Endothelial cell of umbilical vein (primary cell): ENCODE data around the gene SMARCAD1. TPM values are rescaled to one million over a fixed set of nuclear protein-coding genes. Genes with fewer than 3 reads are reported as not detected.
"Not testable (repeated sequence)": the region's sequence is repeated elsewhere in the genome, so short reads cannot be mapped to it uniquely, and the experiment has no call there.

Experiments
- BruUV-seq: library from RNA; stranded (reverse); fragments of 400-500 nt; replicated peaks from 2 replicates; lab custom pipeline; 2021; lab: Mats Ljungman, UMichigan
- CTCF ChIA-PET: fragments of 300-600, 350-600 bp; sonication (Branson Sonifier 250); formaldehyde crosslinking; loops from one replicate; lab custom pipeline; 2021; ENCODE audit warnings: antibody characterized with exemption, inconsistent platforms; lab: Charles Lee
- POLR2A ChIA-PET: fragments of 300-600, 350-600 bp; sonication (Branson Sonifier 250); formaldehyde crosslinking; loops from one replicate; lab custom pipeline; 2021; ENCODE audit warnings: antibody characterized with exemption, inconsistent platforms; lab: Charles Lee
- DNase-seq: peaks from one replicate; pipeline ENCODE4 v3.0.0-alpha.2; 2011; ENCODE audit warnings: low read depth, low spot score
- FAIRE-seq: peaks from 2 replicates; lab custom pipeline; 2011; peaks lifted over from hg19 to GRCh38; lab: Jason Lieb, UNC
- H2AFZ ChIP-seq: 2 replicates; pipeline ENCODE4 v1.6.0; 2012; ENCODE audit warnings: low read depth, low read length, control low read depth, inconsistent platforms
- H3K27ac ChIP-seq: 2 replicates; pipeline ENCODE4 v1.5.1; 2011; ENCODE audit warnings: low read depth, mild to moderate bottlenecking, control low read depth, low read length, moderate library complexity; ENCODE audit not compliant: insufficient read depth
- H3K27me3 ChIP-seq, 2 experiments: 2 replicates each; pipeline versions ENCODE4 v1.6.0 to v1.6.1; 2011; ENCODE audit warnings: low read length in 2 of 2, mixed read lengths in 1 of 2; ENCODE audit not compliant: control insufficient read depth in 2 of 2, insufficient read depth in 2 of 2
- H3K36me3 ChIP-seq, 2 experiments: 2 replicates in 1 of 2; 3 replicates in 1 of 2; pipeline ENCODE4 v1.5.1; 2011; ENCODE audit warnings: low read length in 2 of 2, mild to moderate bottlenecking in 1 of 2, moderate library complexity in 1 of 2; ENCODE audit not compliant: control insufficient read depth in 2 of 2, insufficient read depth in 2 of 2; ENCODE audit errors: extremely low read depth in 1 of 2
- H3K4me1 ChIP-seq: 3 replicates; pipeline ENCODE4 v1.5.1; 2011; ENCODE audit warnings: mild to moderate bottlenecking, low read length; ENCODE audit not compliant: control insufficient read depth, insufficient read depth; ENCODE audit errors: extremely low read depth
- H3K4me2 ChIP-seq: 2 replicates; pipeline ENCODE4 v1.6.1; 2011; ENCODE audit warnings: low read length, control low read depth, mixed read lengths; ENCODE audit not compliant: insufficient read depth
- H3K4me3 ChIP-seq, 3 experiments: fragments of 200-600 bp in 1 of 3; sonication (generic), shearing (Covaris generic) in 1 of 3; replicated peaks in 1 of 3; 2 replicates each; pipeline ENCODE4 v1.5.1; 2011 to 2016; ENCODE audit warnings: control low read depth in 3 of 3, low read length in 3 of 3, mild to moderate bottlenecking in 2 of 3, inconsistent platforms in 1 of 3, low read depth in 1 of 3, moderate library complexity in 1 of 3; ENCODE audit not compliant: insufficient read depth in 1 of 3
- H3K79me2 ChIP-seq: 2 replicates; pipeline ENCODE4 v1.6.0; 2012; ENCODE audit warnings: low read length, inconsistent platforms; ENCODE audit not compliant: control insufficient read depth, insufficient read depth
- H3K9ac ChIP-seq: replicated peaks from 2 replicates; pipeline ENCODE3; 2011; ENCODE audit warnings: low read length, control low read depth; ENCODE audit not compliant: insufficient read depth; ENCODE audit errors: extremely low read depth
- H3K9me1 ChIP-seq: replicated peaks from 3 replicates; pipeline ENCODE4 v1.6.0; 2011; ENCODE audit warnings: mild to moderate bottlenecking, low read length; ENCODE audit not compliant: control insufficient read depth, insufficient read depth; ENCODE audit errors: extremely low read depth
- H3K9me3 ChIP-seq: replicated peaks from 2 replicates; pipeline ENCODE4 v1.5.1; 2012; ENCODE audit warnings: low read length, inconsistent platforms; ENCODE audit not compliant: control insufficient read depth, insufficient read depth
- H4K20me1 ChIP-seq: replicated peaks from 2 replicates; pipeline ENCODE3; 2011; ENCODE audit warnings: mild to moderate bottlenecking, low read length; ENCODE audit not compliant: control insufficient read depth, insufficient read depth; ENCODE audit errors: extremely low read depth
- EZH2 ChIP-seq: IDR thresholded peaks from 2 replicates; pipeline ENCODE4 v1.6.1; 2012; ENCODE audit warnings: borderline replicate concordance, low read depth, mild to moderate bottlenecking, moderate library complexity, low read length, inconsistent platforms; ENCODE audit not compliant: severe bottlenecking
- FOS ChIP-seq: IDR thresholded peaks from 2 replicates; pipeline ENCODE4 v1.6.1; 2011; ENCODE audit warnings: mild to moderate bottlenecking, low read length, moderate library complexity, borderline replicate concordance; ENCODE audit not compliant: insufficient read depth
- GATA2 ChIP-seq: IDR thresholded peaks from 2 replicates; pipeline ENCODE4 v1.7.0; 2011; ENCODE audit warnings: low read depth, mild to moderate bottlenecking, moderate library complexity, mixed read lengths, low read length; ENCODE audit not compliant: insufficient read length, insufficient read depth
- JUN ChIP-seq: IDR thresholded peaks from 2 replicates; pipeline ENCODE4 v1.6.1; 2011; ENCODE audit warnings: borderline replicate concordance, low read depth; ENCODE audit not compliant: insufficient read length, insufficient read depth
- POLR2A ChIP-seq: IDR thresholded peaks from 2 replicates; pipeline ENCODE4 v1.6.1; 2012; ENCODE audit warnings: low read depth, mild to moderate bottlenecking, control low read depth, low read length
- POLR2AphosphoS5 ChIP-seq: IDR thresholded peaks from 2 replicates; pipeline ENCODE4 v1.6.1; 2012; ENCODE audit warnings: low read depth, mild to moderate bottlenecking, control low read depth, low read length, moderate library complexity; ENCODE audit not compliant: insufficient read depth
- dilution Hi-C: fragments of 300-500 bp; cut with MboI; formaldehyde crosslinking; loops from one replicate; pipeline ENCODE4 v1.15.0; 2019; ENCODE audit warnings: low sequenced_read_pairs; ENCODE audit not compliant: extremely low pct_ligation_motif_present
- intact Hi-C: fragments of 100-400 bp; cut with micrococcal nuclease; formaldehyde crosslinking; loops from one replicate; pipeline ENCODE4 v1.10.0; 2022
- polyA plus RNA-seq, 4 experiments: library from polyadenylated mRNA; depleted of rRNA in 3 of 4; stranded (reverse) in 3 of 4; unstranded in 1 of 4; fragments of >200 nt; gene quantifications; 2 replicates each; pipeline versions ENCODE4 v1.2.1 to v1.2.3, GENCODE V29; 2011 to 2012; ENCODE audit warnings: missing spikeins in 1 of 4
- total RNA-seq: library from RNA; stranded (reverse); gene quantifications from 2 replicates; pipeline ENCODE4 v1.2.3, GENCODE V29; 2021
- TF ChIP-seq, protein P1 (sequence below), 2 donors: IDR thresholded peaks; 1 replicate in 1 of 2; 2 replicates in 1 of 2; pipeline ENCODE4 v1.5.1; 2011; ENCODE audit warnings: low read length in 2 of 2, mild to moderate bottlenecking in 2 of 2, moderate library complexity in 2 of 2, control low read depth in 1 of 2, inconsistent platforms in 1 of 2, low read depth in 1 of 2; ENCODE audit not compliant: insufficient read depth in 1 of 2; ENCODE audit errors: extremely low read depth in 1 of 2

Gene SMARCAD1
- total and polyA plus RNA-seq, 2 donors (not counting 3 experiments of a cell fraction or from before 2014, with no cell fraction given): 15.5 to 34.8 TPM

- Histone ChIP-seq H3K27ac (no peak overlapping the region), H3K4me2 (no peak overlapping the region), H3K9me3 (no peaks in the 10 kb centered on the region), H3K27me3 (no peaks in the 10 kb centered on the region), H3K79me2 (no peaks in the 10 kb centered on the region), H3K4me3 (no peak overlapping the region), H3K9ac (no peak overlapping the region), H3K4me1 (no peaks in the 10 kb centered on the region), H3K36me3 (no peaks in the 10 kb centered on the region), H2AFZ (peak overlapping the region; percentile 30), H3K9me1 (no peaks in the 10 kb centered on the region), H4K20me1 (no peaks in the 10 kb centered on the region)
- TF ChIP-seq POLR2A: no peak
- TF ChIP-seq, protein P1, sequence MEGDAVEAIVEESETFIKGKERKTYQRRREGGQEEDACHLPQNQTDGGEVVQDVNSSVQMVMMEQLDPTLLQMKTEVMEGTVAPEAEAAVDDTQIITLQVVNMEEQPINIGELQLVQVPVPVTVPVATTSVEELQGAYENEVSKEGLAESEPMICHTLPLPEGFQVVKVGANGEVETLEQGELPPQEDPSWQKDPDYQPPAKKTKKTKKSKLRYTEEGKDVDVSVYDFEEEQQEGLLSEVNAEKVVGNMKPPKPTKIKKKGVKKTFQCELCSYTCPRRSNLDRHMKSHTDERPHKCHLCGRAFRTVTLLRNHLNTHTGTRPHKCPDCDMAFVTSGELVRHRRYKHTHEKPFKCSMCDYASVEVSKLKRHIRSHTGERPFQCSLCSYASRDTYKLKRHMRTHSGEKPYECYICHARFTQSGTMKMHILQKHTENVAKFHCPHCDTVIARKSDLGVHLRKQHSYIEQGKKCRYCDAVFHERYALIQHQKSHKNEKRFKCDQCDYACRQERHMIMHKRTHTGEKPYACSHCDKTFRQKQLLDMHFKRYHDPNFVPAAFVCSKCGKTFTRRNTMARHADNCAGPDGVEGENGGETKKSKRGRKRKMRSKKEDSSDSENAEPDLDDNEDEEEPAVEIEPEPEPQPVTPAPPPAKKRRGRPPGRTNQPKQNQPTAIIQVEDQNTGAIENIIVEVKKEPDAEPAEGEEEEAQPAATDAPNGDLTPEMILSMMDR (IDR thresholded peaks at IDR 0.05; ENCODE audit: extremely low read depth in 1 of 2, insufficient read depth in 1 of 2, low read depth in 1 of 2, low read length in 2 of 2): no peak
- no peak for TF ChIP-seq JUN
- TF ChIP-seq POLR2AphosphoS5: no peak
- TF ChIP-seq FOS: no peak
- no peak for TF ChIP-seq GATA2
- TF ChIP-seq EZH2: no peak
- FAIRE-seq: no peak
- ChIA-PET POLR2A (no interaction called here), CTCF (interaction anchor here (0.6 kb wide), 1 partner anchor 44 kb away, joined by 3 read pairs; no protein-coding TSS in a partner anchor)
- dilution Hi-C loops: no loop called here
- intact Hi-C loops: no loop called here
- BruUV-seq: no TSS peak
- DNase-seq: no peak
Observed at GRCh38 chr4:94336303-94336702, 128.6 kb downstream of the SMARCAD1 start.

GRCh38 chr4:94336791-94337190 is 129.1 kb downstream of the SMARCAD1 start:
- FAIRE-seq, H4K20me1 ChIP-seq, H3K4me1 ChIP-seq, H3K27me3 ChIP-seq, H3K4me3 ChIP-seq, H3K36me3 ChIP-seq, H3K27ac ChIP-seq, H3K79me2 ChIP-seq, POLR2A ChIA-PET, H3K4me2 ChIP-seq, H2AFZ ChIP-seq, intact Hi-C loops, H3K9me1 ChIP-seq, DNase-seq, CTCF ChIA-PET, H3K9me3 ChIP-seq, H3K9ac ChIP-seq, BruUV-seq, dilution Hi-C loops: not testable (repeated sequence)
